Thoracic aorta (tissue), 2 donors: Measurements from ENCODE around the gene GATAD2B. TPM values are rescaled to one million over a fixed set of nuclear protein-coding genes. Genes with fewer than 3 reads are reported as not detected.
A peak's percentile ranks its signal among the peaks of the same experiment; 100 is the strongest.

ENCODE experiments used
- ATAC-seq: fragments of 150-250 bp; one replicate; pipeline ENCODE4 v1.8.0; 2017; ENCODE audit warnings: low read depth; ENCODE audit not compliant: insufficient number of reproducible peaks, low FRiP score
- DNase-seq: peaks from one replicate; pipeline ENCODE4 v3.0.0-alpha.2; 2020; ENCODE audit warnings: low spot score
- H3K27ac ChIP-seq, 2 donors: fragments of 200-600 bp; sonication (generic); 1 replicate in 1 of 2; 2 replicates in 1 of 2; pipeline ENCODE4 v1.5.1; 2016; ENCODE audit warnings: mild to moderate bottlenecking in 2 of 2, moderate library complexity in 2 of 2
- H3K27me3 ChIP-seq: fragments of 200-600 bp; sonication (generic); replicated peaks from 2 replicates; pipeline ENCODE4 v1.6.0; 2016; ENCODE audit warnings: mild to moderate bottlenecking; ENCODE audit not compliant: insufficient read depth
- H3K36me3 ChIP-seq: fragments of 200-600 bp; sonication (generic); one replicate; pipeline ENCODE4 v1.5.1; 2016
- H3K4me1 ChIP-seq, 2 donors: fragments of 200-600 bp; sonication (generic); 1 replicate in 1 of 2; 2 replicates in 1 of 2; pipeline versions ENCODE4 v1.5.1 to v1.6.0; 2016; ENCODE audit warnings: low read depth in 2 of 2, mild to moderate bottlenecking in 1 of 2; ENCODE audit not compliant: control insufficient read depth in 1 of 2
- H3K4me3 ChIP-seq: fragments of 200-600 bp; sonication (generic); 2 replicates; pipeline ENCODE4 v1.5.1; 2016; ENCODE audit warnings: mild to moderate bottlenecking
- H3K9me3 ChIP-seq: fragments of 200-600 bp; sonication (generic); 2 replicates; pipeline ENCODE4 v1.5.1; 2016
- CTCF ChIP-seq: fragments of 200-600 bp; sonication (generic); IDR thresholded peaks from one replicate; pipeline ENCODE4 v1.5.1; 2019; ENCODE audit warnings: antibody characterized with exemption
- total RNA-seq, 2 donors: library from RNA; depleted of rRNA; stranded (reverse); fragments of >200 nt; gene quantifications; one replicate each; pipeline versions ENCODE4 v1.1.0 to v1.2.3, GENCODE V29; 2016

GATAD2B gene
- total RNA-seq, 2 donors from 2014 or later = 22.7 to 31.5 TPM

GRCh38 chr1:153827168-153827964 lies 95.4 kb downstream of the GATAD2B start:
- Histone ChIP-seq H3K4me1 (peaks cover 6 to 20% of the 10 kb centered on the region in 2 donors), H3K36me3 (no peaks in the 10 kb centered on the region), H3K9me3 (no peaks in the 10 kb centered on the region), H3K27ac (no peak overlapping the region), H3K4me3 (no peak overlapping the region), H3K27me3 (no peaks in the 10 kb centered on the region)
- DNase-seq (no peak), ATAC-seq (no peak)
- TF ChIP-seq CTCF = no peak

GRCh38 chr1:153818876-153819275 lies 103.9 kb downstream of the GATAD2B start:
- H3K9me3 ChIP-seq = no peaks in the 10 kb centered on the region
- TF ChIP-seq CTCF = no peak

GRCh38 chr1:153816283-153816889 lies 106.4 kb downstream of the GATAD2B start:
- Histone ChIP-seq H3K4me1 (peaks cover 0 to 13% of the 10 kb centered on the region in 2 donors), H3K36me3 (peaks cover 51% of the 10 kb centered on the region), H3K27me3 (no peaks in the 10 kb centered on the region), H3K9me3 (no peaks in the 10 kb centered on the region), H3K27ac (peak overlapping the region in 1 of 2 donors; percentile 10), H3K4me3 (no peak overlapping the region)
- ATAC-seq (no peak), DNase-seq (no peak)
- TF ChIP-seq CTCF = no peak

More at GRCh38 chr1:153818876-153819275, 103.9 kb downstream of the GATAD2B start:
- H3K4me3 ChIP-seq = no peak overlapping the region
- H3K36me3 ChIP-seq = peaks cover 30% of the 10 kb centered on the region
- peaks cover 0 to 13% of the 10 kb centered on the region in 2 donors for H3K4me1 ChIP-seq
- no peak overlapping the region for H3K27ac ChIP-seq
- DNase-seq (no peak), ATAC-seq (no peak)
- no peaks in the 10 kb centered on the region for H3K27me3 ChIP-seq

GRCh38 chr1:153805886-153806719 lies 116.7 kb downstream of the GATAD2B start:
- Histone ChIP-seq H3K27me3 (no peaks in the 10 kb centered on the region), H3K36me3 (peaks cover 22% of the 10 kb centered on the region), H3K4me3 (no peak overlapping the region), H3K27ac (peak overlapping the region; percentile 8 to 22), H3K9me3 (no peaks in the 10 kb centered on the region), H3K4me1 (no peaks in the 10 kb centered on the region)
- TF ChIP-seq CTCF = no peak
- ATAC-seq = no peak
- no peak for DNase-seq
